Retinal pigment epithelial cell (primary cell): Measurements from ENCODE around the gene GRAMD1A.
A peak's percentile ranks its signal among the peaks of the same experiment; 100 is the strongest.

Source experiments
- DNase-seq: peaks from one replicate; pipeline ENCODE4 v3.0.0-alpha.2; 2010; ENCODE audit warnings: low read depth
- H3K4me3 ChIP-seq: 2 replicates; pipeline ENCODE4 v1.5.1; 2011; ENCODE audit warnings: mild to moderate bottlenecking, low read length, control low read depth, moderate library complexity
- CTCF ChIP-seq: conservative IDR thresholded peaks from 2 replicates; pipeline ENCODE4 v1.5.1; 2011; ENCODE audit warnings: low read depth, low read length, control low read depth, inconsistent platforms

The GRAMD1A gene

DNA sequence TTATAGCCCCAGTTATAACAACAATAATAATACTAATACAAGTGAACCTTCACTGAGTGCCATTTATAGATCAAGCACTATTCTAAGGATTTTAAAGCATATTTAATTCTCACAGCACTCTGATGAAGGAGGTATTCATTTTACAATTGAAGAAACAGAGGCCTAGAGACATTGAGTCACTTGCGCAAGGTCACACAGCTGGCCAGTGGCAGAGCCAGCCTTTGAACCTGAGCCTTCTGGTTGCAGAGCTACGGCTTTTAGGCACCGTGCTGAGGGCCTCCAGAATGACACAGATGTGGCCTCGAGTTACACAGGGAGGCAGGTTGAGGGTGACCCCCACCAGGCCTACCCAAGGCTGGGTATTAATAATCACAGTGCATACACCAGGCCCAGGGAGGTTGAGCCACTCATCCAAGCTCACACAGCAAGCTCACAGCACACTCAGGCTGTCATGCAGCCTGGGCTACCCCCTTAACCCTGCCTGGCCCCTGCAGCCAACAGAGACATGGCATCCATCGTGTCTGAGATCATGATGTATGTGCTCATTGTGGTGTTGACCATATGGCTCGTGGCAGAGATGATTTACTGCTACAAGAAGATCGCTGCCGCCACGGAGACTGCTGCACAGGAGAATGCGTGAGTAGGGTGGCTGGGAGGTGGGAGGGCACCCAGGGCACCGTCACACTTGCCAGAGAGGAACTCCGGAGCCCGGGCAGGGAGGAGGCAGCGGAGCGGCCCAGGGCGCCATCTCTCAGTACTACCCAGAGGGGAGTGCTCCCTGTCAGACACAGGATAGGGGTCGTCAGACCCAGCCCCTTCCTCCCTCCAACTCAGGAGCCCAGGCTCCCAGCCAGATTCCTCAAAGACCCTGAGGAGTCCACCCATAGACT lies 38.7 kb downstream of the GRAMD1A start:
- no peak overlapping the region for H3K4me3 ChIP-seq
- DNase-seq: no peak

GRCh38 chr19:35039881-35040825 lies 40.0 kb downstream of the GRAMD1A start:
- no peak for TF ChIP-seq CTCF
- no peak overlapping the region for H3K4me3 ChIP-seq
- no peak for DNase-seq

More for the DNA sequence above, 38.7 kb downstream of the GRAMD1A start:
- no peak for TF ChIP-seq CTCF

DNA sequence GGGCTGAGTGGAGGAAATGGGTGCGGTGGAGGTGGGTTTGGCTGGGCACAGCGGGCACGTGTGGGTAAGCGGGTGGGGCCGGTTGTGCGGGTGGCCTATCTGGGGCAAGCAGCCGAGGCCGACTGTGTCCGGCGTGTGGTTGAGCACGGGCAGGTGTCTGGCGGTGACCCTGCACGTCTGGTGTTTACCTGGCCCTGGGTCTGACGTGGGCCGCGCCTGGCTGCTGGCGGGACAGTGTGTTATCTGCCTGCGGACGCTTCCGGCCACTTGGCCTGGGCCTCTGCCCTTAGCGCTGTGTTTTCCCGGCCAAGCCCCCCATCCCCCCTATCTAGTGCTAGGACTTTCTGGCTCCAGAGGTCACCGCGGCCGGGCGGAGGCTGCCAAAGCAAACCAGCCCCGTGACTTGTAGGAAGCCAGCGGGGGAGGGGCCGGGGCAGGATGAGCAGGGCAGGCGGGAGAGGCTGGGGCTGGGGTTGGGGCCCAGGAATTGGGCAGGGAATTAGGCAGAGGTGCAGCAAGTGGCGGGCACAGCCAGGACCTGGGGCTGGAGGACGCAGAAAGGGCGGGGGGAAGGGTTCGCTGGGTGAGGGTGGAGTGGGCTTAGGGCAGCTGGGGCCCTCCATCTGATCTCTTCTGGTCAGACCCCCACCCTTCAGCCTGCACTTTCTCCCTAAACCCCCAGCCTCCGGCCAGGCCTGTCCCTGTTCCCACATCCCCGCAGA lies 40.9 kb downstream of the GRAMD1A start:
- TF ChIP-seq CTCF: no peak
- no peak for DNase-seq
- peak overlapping the region; percentile 3 for H3K4me3 ChIP-seq

DNA sequence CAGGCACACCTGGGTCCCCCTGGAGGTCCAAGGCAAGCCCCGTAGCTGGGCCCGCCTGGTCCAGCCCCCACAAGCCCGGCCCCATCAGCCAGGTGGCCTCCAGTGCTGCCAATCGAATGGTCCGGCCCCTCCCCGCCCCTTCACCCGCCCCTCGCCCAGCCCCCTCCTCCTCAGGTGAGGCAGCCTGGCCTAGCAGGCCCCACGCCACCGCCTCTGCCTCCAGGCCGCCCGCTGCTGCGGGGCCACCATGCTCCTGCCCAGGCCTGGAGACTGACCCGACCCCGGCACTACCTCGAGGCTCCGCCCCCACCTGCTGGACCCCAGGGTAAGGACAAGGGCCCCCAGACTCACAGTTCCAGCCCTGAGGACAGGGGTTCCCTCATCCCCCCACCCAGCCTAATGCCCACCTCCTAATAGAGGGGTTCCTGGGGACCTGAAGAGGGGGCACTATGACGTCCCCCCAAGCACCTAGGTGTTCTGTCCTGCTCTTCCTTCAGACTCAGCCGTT lies 41.5 kb downstream of the GRAMD1A start, which contains the start of gene HPN:
TSS of gene HPN (plus strand) at position 174 of the 508 bp plus-strand sequence. CDS start 786 bp downstream, outside the sequence.
- TF ChIP-seq CTCF: no peak
- no peak for DNase-seq
- H3K4me3 ChIP-seq: peak within 1 kb of the TSS; percentile 3

DNA sequence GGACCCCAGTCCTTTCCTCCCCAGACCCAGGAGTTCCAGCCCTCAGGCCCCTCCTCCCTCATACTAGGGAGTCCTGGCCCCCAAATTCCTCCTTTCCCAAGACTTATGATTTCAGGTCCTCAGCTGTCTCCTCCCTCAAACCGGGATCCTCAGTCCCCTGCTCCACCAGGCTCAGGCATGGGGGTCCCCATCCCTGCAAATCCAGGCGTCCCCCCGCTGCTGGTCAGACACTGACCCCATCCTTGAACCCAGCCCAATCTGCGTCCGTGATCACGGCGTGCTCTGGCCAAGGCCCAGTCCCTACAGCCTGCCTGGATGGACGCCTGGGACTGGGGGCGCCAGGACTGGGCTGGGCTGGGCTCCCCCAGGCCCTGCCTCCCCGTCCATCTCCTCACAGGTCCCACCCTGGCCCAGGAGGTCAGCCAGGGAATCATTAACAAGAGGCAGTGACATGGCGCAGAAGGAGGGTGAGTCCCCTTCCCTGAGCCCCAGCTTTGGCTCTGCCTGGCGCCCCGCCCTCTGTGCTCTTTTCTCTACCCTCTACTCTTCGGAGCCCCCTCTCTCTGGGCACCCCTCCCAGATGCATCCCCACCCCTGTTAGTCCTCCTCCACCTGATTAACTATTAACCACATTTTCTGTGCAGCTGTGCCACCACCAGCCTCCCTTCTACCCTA lies 42.1 kb downstream of the GRAMD1A start:
- DNase-seq: no peak
- H3K4me3 ChIP-seq: no peak overlapping the region
- TF ChIP-seq CTCF: no peak
